NOMO-1 treated with DMSO at 0.1 percent for 48 hours (cell line): ENCODE measurements around the gene CXCR4.

Experiments
- DNase-seq: peaks from one replicate; lab custom pipeline; 2025; ENCODE audit not compliant: unreplicated experiment; lab: John Stamatoyannopoulos, UW

Gene CXCR4

GRCh38 chr2:136131961-136132824 lies 14.2 kb upstream of the CXCR4 start:
- peak; percentile 97 for DNase-seq

GRCh38 chr2:136131484-136131960 lies 13.6 kb upstream of the CXCR4 start:
- peak; percentile 60 for DNase-seq

GRCh38 chr2:136130511-136130910 lies 12.6 kb upstream of the CXCR4 start:
- DNase-seq, result no peak

GRCh38 chr2:136130045-136130444 lies 12.1 kb upstream of the CXCR4 start:
- no peak for DNase-seq

- DNase-seq, result no peak
Observed at GRCh38 chr2:136129601-136130000, 11.7 kb upstream of the CXCR4 start.

GRCh38 chr2:136128905-136129304 lies 11.0 kb upstream of the CXCR4 start:
- no peak for DNase-seq

- DNase-seq, result no peak
Observed at GRCh38 chr2:136128366-136128765, 10.4 kb upstream of the CXCR4 start.

- no peak for DNase-seq
Observed at GRCh38 chr2:136127356-136127755, 9.4 kb upstream of the CXCR4 start.

- DNase-seq, result no peak
Observed at GRCh38 chr2:136126421-136126926, 8.5 kb upstream of the CXCR4 start.

DNA sequence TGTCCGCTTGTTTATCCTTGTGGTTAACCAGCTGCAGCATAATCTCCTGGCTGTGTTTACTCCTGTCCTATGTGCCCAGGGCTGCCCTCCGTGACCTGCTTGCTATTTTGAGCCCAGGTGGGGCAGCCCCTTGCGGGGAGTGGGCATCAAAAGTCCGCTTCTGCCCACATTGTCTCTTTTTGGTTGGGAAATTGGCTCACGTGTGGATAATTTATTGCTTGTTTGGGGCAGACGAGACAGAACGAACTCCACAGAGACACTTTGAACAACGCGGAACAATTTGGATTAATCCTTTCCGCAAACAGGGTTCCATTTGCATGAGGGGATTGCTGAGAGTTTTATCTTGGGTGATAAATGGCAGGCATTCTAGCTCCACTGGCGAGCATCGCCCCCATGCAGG lies 8.1 kb upstream of the CXCR4 start:
- no peak for DNase-seq

DNA sequence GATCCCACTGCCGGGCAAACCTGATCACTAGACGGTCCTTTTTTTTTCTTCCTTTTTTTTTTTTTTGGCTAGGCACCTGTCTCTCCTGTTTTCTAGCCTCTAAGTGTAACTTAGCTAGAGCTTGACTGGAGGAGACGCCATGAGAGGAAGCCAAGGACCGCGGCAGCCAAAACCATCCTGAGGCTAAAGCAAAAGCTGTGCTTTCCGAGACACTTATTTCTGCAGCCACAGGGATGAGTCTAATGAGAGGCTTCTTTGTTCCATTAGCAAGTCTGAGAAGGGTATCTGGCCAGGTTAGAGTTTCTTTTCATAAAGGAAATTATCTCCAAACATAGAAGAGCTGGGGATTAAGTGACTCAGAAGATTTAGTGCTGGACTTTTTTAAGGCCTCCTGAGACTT lies 7.3 kb upstream of the CXCR4 start:
- DNase-seq, result no peak

- peak; percentile 78 for DNase-seq
Observed at GRCh38 chr2:136124805-136125204, 6.9 kb upstream of the CXCR4 start.

DNA sequence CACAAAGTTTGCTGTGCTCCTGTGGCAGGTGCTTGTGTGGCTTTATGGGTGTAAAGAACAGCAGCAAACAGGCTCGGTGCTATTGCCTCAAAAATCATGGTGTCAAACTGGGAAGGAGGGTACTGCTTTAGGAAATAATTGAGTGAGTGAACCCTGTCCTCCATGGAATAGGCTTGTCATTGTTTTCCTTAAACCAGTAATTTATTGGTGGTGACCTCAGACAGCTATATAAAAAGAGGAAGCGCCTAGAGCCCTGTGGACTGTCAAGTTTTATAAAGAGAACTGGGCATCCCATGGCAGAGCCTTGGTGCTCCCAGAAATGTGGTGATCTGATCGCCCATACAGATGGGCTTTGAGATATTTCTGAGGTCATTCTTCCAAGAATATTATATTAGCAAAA lies 4.7 kb upstream of the CXCR4 start:
- DNase-seq, result peak; percentile 90

DNA sequence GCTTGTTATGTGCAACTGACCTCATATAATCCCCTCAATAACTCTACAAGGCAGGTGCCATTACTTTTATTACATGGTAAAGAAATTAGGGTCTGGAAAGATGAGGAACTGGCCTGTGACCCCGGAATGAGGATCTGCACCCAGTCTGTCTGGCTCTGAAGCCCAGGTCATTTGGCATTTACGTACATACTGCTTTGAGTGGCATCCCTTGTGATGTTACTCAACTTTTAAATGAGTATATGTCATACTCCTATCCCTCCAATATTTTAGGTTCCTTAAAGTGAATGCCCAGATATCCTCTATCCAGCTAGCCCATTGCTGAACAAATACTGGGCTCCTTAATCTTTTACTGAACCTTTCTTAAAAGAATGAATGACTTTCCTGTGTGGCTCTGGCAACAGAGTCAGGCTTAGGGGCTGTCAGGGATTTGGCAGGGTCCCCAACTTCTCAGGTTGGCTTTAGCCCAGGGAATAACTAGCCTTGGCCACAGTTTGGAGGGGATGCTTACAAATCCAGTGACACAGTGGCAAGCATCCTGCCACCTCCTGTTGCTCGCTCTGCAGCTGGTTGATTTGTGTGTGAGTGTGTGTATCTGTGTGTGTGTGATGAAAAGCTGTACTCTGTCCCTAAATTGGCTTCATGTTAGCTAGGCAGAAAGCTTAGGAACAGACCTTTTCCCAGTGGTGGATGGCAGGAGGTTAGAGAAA lies 3.4 kb upstream of the CXCR4 start:
- no peak for DNase-seq

DNA sequence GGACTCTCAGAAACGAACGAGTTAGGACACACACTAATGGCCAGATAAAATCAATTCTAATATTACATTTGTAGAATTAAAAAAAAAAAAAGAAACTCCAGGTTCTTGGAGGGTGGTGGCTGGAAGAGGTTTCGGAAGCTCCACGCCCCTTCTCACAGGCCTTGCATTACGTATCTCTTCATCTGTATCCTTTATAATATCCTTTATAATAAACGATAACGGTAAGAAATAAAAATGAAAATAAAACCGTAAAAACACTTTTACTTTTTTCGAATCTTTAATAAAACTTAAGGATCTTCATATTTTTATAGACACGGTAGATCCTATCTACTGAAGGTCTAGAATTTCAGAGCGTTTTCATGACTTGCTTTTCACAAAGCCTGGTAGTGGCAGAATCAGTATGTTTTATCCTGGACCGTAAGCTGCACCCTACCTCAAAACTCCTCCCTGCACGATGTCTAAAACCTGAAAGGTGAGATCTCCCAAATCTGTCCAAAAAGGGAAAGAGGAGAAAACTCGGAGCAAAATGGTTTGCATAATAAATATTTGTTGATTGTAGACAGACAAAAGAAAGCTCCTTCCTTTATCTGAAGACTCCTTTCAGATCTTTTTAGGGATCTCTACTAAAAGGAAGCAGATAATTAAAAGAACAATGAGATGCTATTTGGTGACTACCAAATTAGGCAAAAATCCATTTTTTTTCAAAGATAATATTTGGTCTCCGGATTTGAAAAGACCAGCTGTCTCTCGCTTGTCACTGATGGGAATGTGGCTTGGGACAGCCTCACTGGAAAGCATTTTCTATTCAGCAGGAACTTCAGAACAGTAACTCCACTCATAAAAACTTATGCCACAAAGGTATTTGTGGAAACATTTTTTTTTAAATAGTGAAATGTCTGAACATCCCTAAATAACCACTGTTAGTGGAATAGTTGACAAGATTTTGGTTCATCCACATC lies 2.0 kb upstream of the CXCR4 start:
- DNase-seq, result no peak

DNA sequence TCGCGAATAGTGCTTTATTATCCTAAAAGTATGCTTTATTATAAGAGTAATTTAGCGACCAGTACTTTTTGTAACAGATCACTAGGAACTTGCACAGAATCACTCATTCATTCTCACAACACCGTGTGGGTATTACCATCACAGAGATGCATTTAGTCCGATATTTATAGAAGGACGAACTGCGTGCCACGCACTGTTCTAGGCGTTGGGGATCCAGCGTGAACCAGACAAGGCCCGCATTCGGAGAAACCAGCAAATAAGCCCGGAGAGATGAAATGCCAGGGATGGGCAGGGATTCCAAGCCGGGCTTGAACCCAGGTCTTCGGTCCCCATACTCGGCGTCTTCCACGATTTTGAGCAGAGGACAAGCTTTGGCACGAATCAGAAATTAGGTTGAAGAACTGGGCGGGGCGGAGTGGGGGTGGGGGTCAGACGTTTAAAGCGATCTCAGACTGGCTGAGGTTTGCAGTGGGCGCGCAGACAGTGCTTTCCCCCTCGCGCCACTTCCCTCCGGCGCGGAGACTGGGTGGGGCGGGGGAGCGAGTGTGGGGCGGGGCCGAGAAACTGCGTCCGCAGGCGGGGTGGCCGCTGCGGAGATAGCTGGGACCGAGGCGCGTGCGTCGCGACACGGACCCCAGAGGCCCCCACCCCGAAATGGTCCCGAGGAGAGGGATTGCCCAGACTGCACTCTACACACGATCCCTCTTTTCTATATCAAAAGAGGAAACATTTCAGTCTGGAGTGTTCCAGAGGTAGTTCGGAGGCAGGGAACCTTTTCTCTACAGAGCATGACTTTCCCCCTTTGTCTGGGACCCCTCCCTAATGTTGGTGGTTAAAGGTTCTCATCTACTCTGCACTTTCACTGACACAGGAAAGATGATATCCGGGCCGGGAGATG lies 1.1 kb upstream of the CXCR4 start:
- peak; percentile 92 for DNase-seq

- DNase-seq, result no peak
Observed at GRCh38 chr2:136117391-136117841, 533 bp downstream of the CXCR4 start.

DNA sequence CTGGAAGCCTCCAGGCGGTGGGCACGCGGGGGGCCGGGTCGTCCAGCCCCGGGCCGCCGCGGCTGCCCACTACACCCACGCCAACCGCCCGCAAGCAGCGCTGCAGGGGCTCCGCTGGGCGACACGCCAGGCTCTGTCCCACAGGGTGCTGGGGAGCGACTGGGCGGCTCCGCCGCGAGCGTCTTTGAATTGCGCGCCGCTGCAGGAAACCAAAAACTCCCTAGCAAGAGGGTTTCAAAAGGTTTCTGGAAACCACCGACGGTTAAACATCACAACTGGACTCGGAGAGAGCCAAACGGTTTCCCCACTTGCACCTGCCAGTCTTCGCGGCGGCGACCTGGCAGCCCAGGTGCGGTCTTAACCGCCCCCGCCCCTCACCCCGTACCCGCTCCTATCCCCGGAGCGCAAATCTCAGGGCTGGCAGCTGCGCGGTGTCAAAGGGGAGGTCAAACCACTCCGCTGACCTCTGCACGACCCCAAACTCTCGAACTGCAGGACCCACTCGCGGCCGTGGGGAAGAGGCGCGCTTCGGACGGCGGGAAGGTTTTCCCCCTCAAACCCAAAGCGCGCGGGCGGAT lies 1.0 kb downstream of the CXCR4 start:
- peak; percentile 63 for DNase-seq

DNA sequence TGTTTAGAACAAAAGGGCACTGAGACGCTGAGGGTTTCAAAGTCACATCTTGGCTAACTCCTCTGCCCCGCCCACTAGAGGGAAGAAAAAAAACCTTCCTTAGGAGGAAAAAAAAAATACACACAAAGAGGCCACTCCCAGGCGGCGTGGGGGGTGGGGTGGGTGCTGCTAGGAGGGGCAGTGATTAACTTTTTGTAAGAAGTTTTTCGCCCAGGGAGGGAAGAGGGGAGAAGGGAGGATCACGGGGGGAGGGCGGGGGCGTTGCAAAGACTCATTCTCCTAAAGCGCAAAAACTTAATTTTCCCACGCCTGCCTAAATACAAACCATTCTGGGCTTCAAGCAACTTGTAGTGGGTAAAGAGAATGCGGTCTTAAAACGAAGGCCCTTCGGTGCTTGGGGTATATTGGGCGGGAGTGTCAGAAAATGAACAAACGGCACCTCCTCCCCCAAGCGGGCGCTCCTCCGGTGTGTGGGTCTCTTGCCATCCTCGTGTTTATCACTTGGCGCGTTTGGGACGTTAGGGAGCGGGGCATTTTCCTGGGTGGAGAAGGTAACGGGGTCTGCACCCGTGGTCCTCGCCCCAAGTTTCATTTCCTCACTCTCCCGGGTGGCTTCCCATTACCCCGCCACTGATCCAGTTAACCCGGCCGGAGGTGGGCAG lies 1.7 kb downstream of the CXCR4 start:
- DNase-seq, result peak; percentile 92
